GM18907 (cell line): ENCODE results near the gene ARNT2.

ENCODE experiments used
- ATAC-seq: cut with Tn5 transposase; IDR thresholded peaks from one replicate; pipeline ENCODE4 v1.9.1; 2021; ENCODE audit warnings: mild to moderate bottlenecking, moderate library complexity; ENCODE audit not compliant: unreplicated experiment

ARNT2 gene

DNA sequence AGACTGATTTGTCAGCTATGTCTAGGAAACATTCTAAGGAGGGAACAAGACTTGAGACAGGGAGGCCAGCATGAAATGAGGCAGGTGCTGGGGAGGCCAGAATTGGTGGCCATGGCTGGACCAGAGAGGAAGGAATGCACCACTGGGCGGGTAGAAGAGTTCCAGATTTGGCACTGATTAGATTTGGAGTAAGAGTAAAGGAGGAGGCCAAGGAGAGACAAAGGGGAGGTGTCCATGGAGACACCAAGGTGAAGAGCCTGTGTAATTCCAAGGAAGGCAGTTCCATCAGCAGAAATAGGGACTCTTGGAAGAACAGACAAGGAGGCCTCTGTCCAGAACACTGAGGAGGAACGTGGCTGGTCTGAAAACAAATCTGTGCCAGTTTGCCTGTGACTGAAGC, 1.8 kb downstream of the ARNT2 start:
- ATAC-seq = no peak

DNA sequence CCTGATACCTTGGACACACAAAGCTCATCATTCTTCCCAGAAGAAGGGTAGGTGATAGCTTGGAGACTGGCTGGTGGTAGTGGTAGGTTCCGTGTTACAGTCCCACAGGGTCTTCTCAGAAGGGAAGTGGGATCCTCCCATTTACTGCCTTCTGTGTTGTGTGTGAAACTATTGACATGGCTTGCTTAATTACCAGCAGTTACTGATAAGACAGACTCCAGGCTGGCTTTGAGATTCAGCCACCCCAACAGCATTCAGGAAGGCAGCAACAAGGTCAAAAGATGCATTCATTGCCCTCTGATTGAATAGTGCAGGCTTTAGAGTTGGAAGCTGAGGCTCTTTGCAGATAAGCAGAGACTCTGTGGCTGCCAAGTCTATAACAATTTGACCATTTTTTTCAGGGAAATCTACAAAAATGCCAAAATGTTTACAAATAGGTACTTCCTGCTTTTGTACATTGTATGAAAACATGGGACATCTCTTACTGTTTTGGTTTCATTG, 7.7 kb downstream of the ARNT2 start:
- no peak for ATAC-seq

DNA sequence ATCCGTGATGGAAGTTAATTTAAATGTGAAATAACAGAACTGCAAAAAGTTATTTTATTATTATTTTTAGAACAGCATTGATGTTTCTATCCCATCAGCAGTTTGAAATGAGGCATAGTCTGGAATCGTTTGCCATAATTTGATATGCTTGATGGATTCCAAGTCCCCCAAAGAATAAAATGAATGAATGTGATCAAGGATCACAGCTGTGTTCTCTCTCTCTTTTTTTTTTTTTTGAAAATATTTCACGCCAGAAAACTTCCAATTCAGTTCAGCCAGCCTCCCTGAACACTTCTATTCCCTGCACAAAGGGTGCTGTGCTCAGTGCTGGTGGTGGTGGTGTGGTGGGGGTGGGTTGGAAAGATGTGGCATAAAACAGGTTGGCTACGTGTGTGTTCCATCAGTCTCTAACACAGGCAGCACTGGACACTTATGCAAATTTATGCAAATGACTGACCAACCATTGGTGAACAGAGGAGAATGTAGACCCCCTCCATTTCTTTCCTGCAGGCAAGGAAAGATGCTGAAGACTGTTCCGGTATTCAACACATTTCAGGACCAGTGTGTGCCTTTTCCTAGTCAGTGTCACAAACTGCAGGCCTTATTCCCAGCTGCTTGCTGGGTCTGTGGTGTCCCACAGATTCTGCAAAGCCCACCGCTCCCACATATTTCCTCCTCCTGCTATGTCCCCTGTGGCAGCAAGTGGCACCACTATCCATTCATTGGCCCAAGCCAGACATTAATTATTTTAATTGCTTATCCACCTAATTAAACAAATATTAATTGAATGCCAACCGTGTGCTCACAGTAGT, 10.6 kb downstream of the ARNT2 start:
- ATAC-seq = no peak

DNA sequence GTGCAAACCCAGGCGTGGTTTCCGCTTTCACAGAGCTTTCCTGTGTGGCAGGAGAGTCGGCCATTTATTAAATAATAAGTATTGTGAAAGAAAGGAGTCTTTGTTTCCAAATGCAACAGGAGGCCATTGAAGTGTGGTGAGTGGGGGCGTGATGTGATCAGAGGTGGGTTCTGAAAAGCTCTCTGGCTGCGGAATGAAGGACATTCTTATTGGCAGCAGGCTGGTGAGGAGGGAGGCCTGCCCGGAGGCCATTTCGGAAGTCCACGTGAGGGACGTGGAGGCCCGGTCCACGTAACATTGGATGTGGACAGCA, 11.1 kb downstream of the ARNT2 start:
- ATAC-seq = no peak

DNA sequence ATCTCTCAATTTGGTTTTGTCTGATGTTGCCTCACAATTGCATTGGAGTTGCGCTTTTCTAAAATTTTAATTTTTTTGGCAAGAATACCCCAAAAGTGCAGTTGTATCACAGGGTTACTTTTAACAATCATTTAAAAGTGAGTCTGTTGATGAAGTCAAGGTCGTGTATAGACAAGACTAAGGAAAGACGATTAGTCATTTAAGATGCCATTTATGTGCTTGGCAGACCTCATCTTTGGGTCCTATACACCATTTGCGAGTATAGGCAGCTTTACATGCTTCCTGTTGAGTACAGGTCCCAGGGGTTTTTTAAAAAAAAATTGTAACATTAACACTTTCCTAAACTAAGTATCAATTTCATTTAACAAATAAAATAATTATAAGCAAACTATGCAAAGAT, 12.5 kb downstream of the ARNT2 start:
- ATAC-seq = no peak

DNA sequence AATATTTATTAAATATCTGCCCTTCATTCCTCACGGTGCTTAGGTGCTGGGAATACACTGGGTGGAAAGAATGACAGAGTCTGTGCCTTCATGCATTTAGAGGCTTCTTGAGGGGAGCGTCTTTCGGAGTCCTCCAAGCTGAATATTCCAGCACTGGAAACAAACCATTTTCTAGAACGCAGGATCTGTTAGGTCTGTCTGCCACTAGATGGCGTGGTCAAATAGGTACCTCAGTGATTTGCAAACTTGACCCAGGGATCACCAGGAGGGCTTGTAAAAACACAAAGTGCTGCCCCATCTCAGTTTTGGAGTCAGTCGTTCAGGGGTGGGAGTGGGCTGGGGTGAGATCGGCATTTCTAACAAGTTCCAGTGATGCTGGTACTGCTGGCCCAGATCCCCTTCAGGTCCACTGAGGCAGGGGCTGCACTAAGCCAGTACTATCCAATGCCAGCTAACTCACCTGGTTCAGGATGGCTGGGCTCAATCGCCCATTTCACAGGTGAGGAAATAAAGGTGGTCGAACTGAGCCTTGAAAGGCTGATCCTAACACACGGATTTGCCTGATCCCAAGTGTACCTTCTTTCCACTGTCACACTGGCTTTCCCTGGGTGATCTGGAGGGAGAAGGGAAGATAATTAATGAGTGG, 14.8 kb downstream of the ARNT2 start:
- ATAC-seq = no peak

DNA sequence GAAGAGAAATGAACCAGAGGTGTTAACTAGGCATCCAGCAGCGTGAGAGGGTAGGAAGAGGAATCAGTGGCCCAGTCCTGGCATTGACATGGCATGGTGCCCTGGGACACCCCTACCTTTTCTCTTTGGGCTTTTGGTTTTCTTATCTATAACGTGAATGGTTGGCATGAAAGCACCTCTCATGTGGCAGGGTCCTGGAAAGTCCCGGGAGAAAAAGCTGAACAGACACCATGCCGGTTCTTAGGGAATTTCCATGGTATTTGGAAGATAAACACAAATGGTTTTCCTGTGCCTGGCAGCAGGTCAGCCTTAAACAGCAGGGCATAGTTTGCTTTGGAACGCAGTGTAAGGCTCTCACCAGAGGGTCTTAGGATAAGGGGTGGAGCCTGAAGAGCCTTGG, 15.4 kb downstream of the ARNT2 start:
- no peak for ATAC-seq

DNA sequence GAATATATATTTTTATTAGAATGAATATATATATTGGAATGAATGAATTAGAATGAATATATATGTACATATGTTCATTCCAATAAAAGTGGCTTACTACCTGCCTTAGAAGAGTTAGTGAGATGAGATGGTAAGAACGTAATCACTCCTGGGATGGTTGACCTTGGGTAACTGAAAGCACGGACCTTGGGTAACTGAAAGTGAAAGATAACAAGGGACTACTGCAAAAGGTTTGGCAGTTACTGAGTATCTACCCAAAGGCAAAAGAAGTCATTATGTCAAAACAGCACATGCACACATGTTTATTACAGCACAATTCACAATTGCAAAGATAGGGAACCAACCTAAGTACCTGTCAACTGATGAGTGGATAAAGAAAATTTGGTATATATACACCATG, 16.5 kb downstream of the ARNT2 start:
- no peak for ATAC-seq

DNA sequence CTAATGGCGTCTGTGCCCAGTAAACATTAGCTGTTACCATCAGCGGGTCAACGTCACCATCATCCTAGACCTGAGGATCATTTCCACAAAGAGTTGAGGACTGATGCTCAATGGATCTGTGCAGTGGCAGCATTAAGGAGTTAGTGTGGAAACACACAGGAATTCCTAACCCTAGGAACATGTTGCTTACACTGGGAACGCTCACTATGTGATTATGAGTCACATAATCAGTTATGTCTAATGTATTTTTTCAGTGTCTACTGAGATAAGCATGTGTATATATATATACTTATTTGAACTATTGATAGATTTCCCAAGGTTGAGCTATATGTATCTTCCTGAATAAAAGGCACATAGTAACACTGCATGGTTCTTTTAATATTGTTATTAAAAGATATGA, 19.0 kb downstream of the ARNT2 start:
- no peak for ATAC-seq

DNA sequence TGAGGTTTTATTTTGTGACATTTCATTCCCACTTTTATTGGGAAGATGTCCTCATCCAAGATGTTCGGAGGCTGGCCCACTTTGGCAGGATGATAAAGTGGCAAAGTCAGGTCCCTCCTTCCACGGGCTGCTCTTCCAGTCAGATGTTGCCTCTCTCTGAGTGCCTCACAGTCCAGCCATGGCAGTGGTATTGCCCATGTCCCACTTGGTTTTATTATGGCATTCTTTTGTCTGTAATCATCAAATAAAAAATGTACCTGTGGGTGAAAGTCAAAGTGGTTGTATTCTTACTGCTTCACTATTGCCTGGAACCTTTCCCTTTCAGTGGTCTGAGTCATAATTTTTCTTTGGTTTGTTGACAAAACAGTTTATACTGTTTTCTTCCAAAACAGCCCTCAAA, 20.2 kb downstream of the ARNT2 start:
- no peak for ATAC-seq

DNA sequence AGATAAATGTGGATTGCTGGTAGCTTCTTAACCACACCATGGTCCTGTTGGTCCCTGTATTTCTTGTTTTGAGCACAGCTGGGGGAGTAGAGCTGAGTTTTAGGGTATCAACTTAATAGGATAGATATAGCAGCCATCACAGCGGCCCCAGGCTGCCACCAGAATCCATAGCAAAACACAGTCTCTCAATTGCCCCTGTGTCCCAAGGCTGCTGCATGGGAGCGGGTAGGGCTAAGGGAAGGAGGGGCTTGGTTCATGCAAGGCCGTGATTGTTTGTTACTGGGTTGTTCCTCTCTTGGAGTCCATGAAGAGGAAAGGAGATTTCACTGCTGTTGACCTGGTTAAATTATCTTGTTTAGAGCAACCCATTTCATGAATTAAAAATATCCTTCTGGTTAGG, 22.1 kb downstream of the ARNT2 start:
- no peak for ATAC-seq

DNA sequence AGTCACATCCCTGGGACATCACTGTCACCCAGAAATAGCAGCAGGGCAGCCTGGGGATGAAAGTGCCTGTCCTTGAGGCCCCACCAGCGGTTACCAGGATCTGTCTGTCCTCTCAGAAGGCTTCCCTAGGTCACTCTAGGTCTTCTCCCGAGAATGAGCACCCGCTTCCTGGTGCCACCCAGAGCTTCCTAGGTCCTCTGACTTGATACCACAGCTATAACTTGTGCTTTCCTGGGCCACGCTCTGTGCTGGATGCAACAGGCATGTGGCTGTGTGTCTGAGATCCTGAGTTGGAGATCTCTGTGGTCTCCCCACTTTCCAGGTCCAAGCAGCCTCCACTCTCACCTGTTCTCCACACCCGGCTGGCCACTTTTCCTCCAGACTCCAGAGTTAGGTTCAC, 25.8 kb downstream of the ARNT2 start:
- no peak for ATAC-seq

DNA sequence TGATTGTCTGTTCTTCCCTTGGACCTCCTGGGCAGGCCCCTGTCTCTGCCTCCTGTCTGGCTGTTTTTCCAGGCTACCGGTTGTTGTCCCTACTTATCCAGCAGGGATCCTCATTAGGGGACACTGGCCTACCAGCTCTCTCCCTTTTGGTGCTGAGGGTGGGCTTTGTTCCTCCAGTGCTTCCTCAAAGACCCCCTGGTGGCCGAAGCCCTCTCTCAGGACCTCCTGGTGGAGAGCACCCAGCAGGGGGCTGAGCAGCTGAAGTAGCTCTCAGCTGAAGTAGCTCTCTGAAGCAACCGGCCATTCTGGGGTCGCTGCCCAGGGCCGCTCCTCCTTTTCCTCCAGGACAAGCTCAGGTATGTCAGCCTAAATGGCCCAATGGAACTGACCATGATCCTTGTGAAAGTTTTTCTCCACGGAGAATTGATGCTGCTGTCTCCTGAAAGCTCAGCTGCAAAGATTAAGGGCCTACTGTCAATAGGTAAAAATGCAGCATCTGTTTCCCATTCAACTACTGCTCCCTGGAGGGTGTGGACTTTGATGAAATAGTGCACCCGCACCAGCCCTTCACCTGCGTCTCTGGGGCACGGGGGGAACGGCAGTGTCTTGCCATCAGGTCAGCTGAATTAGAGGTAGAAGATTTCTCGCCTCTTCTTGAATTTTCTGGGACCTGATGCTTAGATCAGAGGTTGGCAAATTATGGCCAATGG, 27.6 kb downstream of the ARNT2 start:
- no peak for ATAC-seq

DNA sequence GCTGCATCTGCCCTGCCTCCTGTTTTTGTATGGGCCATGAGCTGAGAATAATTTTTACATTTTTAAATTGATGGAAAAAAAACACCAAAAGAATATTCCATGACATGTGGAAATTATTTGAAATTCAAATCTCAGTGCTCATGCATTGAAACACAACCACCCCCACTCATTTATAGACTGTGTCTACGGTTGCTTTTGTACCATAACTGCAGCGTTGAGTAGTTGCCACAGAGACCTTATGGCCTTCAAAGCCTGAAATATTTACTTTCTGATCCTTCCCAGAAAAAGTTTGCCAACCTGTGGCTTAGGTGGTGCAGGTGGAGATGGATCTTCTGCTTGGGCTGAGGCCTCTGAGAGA, 28.1 kb downstream of the ARNT2 start:
- no peak for ATAC-seq

DNA sequence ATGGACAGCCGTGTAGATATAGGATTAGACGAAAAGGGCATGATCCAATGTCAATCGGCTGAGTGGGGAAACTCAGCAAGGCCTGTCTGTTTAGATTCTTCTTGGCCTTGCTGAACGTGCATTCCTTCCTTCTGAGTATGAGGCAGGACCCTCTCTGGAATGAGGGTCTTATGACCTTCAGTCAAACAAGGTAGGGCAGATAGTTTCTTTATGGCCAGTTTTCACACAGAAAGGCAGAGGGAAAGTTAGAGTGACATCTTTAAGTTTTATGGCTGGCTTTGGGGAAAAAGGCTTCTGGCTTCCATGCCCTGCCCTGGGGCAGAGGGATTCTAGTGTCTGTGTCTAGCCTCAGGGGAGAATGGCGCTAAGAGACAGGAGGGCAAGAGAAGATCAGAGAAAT, 29.7 kb downstream of the ARNT2 start:
- no peak for ATAC-seq

DNA sequence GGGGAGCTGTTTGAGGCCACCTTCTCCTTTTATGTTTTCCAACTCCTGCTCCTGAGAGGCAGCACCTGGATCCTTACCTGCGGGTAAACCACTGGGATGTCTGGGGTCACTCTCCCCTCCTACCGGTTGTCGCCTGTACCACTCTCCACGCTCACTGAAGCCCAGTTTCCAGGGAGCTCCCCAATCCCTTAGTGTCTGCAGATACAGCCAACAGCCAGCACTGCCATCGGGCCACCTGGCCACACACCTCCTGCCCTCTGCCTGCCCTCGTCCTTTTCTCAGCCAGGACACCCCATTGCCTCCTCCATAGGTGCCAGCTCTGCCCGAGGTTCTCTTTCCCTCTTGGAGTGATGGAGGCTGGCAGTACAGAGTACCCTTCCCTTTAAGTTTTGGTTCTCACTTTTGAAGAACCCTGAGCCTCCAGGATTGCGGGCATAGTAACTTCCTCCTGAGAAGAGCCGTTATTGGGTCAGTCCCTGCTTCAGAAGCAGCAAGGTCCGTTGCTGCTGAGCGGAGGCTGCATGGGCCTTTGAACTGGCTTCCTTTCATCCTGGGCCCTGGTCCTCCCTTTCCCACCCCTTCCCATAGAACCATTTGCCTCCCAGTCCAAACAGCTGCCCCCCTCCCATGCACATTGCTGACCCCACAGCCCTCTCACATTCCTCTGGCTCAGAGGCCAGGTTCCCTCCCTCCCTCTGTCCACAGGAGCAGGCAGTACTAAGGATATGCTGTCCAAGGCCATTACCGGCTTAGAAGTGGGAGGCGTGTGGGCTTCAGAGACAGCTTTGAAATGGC, 30.9 kb downstream of the ARNT2 start:
- ATAC-seq = no peak

DNA sequence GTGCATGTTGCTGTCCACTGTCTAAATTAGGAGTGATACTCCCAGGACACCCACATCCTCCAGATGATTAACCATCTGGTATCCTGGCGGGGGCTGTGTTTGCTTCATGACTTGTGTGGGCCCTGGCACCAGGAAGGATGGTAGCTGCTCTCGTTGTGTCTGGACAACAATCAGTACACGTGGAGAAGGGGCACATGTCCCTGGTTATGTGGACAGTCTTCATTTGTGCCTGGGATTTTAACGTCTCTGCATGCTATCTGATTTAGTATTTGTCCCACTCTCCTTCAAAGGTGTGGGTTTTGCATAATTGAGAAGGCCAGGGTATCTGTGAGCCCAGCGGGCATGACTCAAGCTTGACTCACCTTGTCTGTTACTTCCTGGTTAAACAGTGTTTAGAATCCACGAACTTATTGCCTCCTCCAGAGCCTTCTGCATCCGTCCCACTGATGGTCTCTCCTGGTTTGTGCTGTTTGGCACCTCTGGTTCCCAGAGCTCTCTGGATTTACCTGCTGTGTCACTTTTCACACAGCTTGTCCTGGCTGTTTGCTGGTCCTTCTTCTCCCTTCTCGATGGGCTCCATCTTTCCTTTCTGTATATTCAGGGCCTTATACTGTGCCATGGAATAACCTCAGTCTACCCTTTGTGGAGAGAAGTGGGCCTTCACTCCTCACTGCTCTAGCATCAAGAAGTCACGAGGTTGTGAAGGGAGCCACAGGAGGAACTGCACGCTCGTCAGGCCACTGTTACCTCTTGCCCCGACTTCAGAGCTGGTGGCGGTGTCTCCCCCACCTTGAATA, 32.5 kb downstream of the ARNT2 start:
- no peak for ATAC-seq

DNA sequence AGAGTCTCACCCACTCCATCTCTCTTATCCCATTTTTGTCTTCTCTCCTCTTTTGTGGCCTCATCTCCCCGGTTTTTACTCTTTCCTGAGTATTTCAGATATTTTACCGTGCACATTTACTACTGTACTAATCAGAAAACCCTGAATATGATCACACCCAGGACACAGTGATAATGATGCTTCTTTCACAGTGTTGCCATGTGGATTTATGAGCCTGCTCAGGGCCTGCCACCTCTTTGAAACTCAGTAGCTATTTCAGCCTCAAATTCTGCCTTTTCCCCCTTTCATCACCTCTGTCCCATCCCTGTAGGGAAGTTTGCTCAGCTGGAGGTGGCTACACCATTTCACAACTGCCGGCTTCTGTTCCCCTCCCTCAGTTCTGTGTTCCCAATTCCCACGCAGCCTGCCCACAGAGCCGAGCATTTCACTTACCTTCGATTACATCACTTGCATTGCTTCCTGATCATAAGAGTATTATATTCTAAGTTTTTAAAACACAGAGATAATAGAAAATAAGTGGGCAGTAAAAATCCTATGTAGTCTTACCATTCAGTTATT, 33.2 kb downstream of the ARNT2 start:
- ATAC-seq = no peak

DNA sequence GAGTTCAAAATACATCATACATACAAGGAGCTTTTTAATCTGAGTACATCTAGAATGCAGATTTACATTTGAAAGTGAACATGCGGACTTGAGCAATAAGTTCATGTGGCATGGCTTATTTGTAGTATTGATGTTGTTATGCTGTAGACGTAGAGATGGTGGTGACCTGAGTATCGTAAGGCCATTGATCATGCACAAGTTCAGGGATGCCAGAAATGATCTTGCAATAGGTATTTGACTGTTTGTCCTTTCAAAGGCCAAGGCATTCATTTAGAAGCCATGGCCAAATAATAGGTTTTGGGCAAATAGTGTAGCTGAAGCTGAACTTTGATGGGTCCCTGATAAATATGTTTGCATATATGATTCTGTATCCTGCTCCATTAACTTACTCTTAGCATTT, 35.0 kb downstream of the ARNT2 start:
- ATAC-seq = no peak

DNA sequence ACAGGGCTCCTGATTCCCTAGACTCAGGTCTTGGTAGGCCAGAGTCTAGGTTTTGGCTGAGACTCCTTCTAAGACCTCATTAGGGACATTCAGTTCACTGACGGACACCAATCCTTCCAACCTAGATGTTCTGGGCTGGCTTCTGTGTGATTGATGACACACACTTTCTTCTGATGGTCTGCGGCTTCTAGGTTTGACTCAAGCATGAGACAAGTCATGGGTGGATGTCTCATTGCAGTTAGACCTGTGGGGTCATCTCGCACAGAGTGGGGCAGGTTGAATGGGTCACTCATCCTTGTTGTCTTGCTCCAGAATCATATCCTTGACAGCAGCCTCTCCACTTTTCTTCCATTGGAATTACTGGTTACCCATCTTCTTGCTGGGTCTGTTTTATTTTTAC, 35.8 kb downstream of the ARNT2 start:
- no peak for ATAC-seq
